ENCODE measurements around the gene AVPR2.

GRCh38 chrX:153909980-153910360, 5.5 kb downstream of the AVPR2 start:
- TF ChIP-seq CTCF (IDR thresholded peaks at IDR 0.05; ENCODE audit: low read depth, low read length) (no peak), EZH2phosphoT487 (IDR thresholded peaks at IDR 0.05; ENCODE audit: low read depth) (no peak)
